HEK293T (cell line): Measurements from ENCODE around the gene ZBTB9.

Source experiments
- BHLHE40 ChIP-seq: fragments of 450-650 bp; IDR thresholded peaks from 2 replicates; pipeline ENCODE4 v1.6.1; 2016; ENCODE audit warnings: mild to moderate bottlenecking, moderate library complexity, borderline replicate concordance
- ELF4 ChIP-seq: fragments of 450-650 bp; IDR thresholded peaks from 2 replicates; pipeline ENCODE4 v1.6.1; 2017; ENCODE audit warnings: antibody characterized with exemption
- FOXA1 ChIP-seq: fragments of 450-650 bp; IDR thresholded peaks from 2 replicates; pipeline ENCODE4 v1.6.1; 2016; ENCODE audit warnings: mild to moderate bottlenecking
- FOXK2 ChIP-seq: fragments of 450-650 bp; IDR thresholded peaks from 2 replicates; pipeline ENCODE4 v1.6.1; 2016; ENCODE audit warnings: mild to moderate bottlenecking
- FOXM1 ChIP-seq: fragments of 450-650 bp; IDR thresholded peaks from 2 replicates; pipeline ENCODE4 v1.6.1; 2017; ENCODE audit warnings: mild to moderate bottlenecking, borderline replicate concordance
- HDGF ChIP-seq: fragments of 450-650 bp; IDR thresholded peaks from 2 replicates; pipeline ENCODE4 v1.6.1; 2017; ENCODE audit warnings: antibody characterized with exemption, borderline replicate concordance
- LEF1 ChIP-seq: fragments of 450-650 bp; IDR thresholded peaks from 2 replicates; pipeline ENCODE4 v1.6.1; 2017; ENCODE audit warnings: mild to moderate bottlenecking, borderline replicate concordance
- NFRKB ChIP-seq: fragments of 450-650 bp; IDR thresholded peaks from 2 replicates; pipeline ENCODE4 v1.6.1; 2016; ENCODE audit warnings: mild to moderate bottlenecking, moderate library complexity
- SP1 ChIP-seq: fragments of 450-650 bp; IDR thresholded peaks from 2 replicates; pipeline ENCODE4 v1.6.1; 2017
- SUZ12 ChIP-seq: fragments of 450-650 bp; IDR thresholded peaks from 2 replicates; pipeline ENCODE4 v1.6.1; 2016; ENCODE audit warnings: mild to moderate bottlenecking
- TARDBP ChIP-seq: fragments of 450-650 bp; IDR thresholded peaks from 2 replicates; pipeline ENCODE4 v1.6.1; 2016
- ZNF384 ChIP-seq: fragments of 450-650 bp; IDR thresholded peaks from 2 replicates; pipeline ENCODE4 v1.6.1; 2016
- TF ChIP-seq, protein P1 (sequence below): fragments of 450-650 bp; IDR thresholded peaks from 2 replicates; pipeline ENCODE4 v1.6.1; 2016

DNA sequence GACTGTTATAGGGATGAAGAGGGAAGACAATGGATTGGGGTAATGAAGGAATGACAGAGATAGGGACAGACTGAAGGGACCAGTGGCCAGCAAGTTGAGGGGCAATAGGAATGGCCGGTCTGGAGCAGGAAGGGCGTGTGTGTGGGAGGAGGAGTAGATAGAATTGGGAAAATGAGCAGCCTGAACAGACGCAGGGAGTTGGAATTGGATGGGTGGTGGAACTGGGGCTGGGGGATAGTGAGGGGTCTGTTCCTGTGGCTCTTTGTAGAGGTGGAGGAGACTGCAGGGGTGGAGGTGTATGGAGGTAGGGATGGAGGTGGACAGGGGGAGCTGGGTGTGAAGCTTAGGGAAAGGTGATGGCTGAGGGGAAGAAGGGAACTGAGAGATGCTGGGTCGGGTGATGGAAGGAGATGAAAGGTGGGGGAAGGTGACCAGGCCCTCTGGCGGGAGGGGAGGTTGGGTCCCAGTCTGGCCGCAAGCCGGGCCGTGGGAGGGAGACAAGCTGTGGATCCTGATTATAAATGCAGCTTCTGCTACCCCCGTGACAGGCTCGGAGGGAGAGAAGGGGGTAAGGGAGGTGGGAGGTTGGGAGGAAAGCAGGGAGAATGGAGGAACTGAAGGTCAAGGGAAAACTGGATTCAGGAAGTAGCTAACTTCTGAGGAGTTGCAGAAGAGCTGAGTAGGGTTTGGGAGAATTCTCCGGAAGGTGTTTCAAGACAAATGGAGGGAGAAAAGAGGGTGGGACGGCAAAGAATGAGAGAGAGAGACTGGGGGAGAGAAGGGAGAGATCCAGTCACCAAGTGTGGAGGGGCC lies 29.3 kb upstream of the ZBTB9 start:
- TF ChIP-seq, protein P1, sequence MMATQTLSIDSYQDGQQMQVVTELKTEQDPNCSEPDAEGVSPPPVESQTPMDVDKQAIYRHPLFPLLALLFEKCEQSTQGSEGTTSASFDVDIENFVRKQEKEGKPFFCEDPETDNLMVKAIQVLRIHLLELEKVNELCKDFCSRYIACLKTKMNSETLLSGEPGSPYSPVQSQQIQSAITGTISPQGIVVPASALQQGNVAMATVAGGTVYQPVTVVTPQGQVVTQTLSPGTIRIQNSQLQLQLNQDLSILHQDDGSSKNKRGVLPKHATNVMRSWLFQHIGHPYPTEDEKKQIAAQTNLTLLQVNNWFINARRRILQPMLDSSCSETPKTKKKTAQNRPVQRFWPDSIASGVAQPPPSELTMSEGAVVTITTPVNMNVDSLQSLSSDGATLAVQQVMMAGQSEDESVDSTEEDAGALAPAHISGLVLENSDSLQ = no peak
- TF ChIP-seq SP1 (no peak), NFRKB (no peak), ZNF384 (no peak), BHLHE40 (no peak), HDGF (no peak), FOXK2 (no peak), FOXA1 (no peak), ELF4 (no peak), TARDBP (no peak), FOXM1 (no peak), LEF1 (no peak), SUZ12 (no peak)
